SK-N-SH treated with all-trans-retinoic acid at 6 μM for 48 hours (cell line): Measurements from ENCODE around the gene PKM.

Experiments used
- ARNTL ChIP-seq: fragments of 450-650 bp; formaldehyde crosslinking; IDR thresholded peaks from 2 replicates; pipeline ENCODE4 v1.5.0; 2020; ENCODE audit warnings: low read depth, mild to moderate bottlenecking, moderate library complexity, borderline replicate concordance
- ESRRG ChIP-seq: fragments of 250-450 bp; sonication (Bioruptor Pico); IDR thresholded peaks from 2 replicates; pipeline ENCODE4 v1.6.1; 2021; ENCODE audit warnings: mild to moderate bottlenecking
- PPARA ChIP-seq: fragments of 250-450 bp; sonication (Bioruptor Pico); IDR thresholded peaks from 2 replicates; pipeline ENCODE4 v1.5.0; 2020; ENCODE audit warnings: mild to moderate bottlenecking, borderline replicate concordance
- SNAI2 ChIP-seq: fragments of 250-450 bp; sonication (Bioruptor Pico); IDR thresholded peaks from 2 replicates; pipeline ENCODE4 v1.5.0; 2020; ENCODE audit warnings: mild to moderate bottlenecking, moderate library complexity
- ZNF8 ChIP-seq: fragments of 450-650 bp; formaldehyde crosslinking; IDR thresholded peaks from 2 replicates; pipeline ENCODE4 v1.5.0; 2020; ENCODE audit warnings: mild to moderate bottlenecking, moderate library complexity
- TF ChIP-seq, protein P1 (sequence below): fragments of 250-450 bp; sonication (Bioruptor Pico); IDR thresholded peaks from 2 replicates; pipeline ENCODE4 v1.8.0; 2020; ENCODE audit warnings: mild to moderate bottlenecking, moderate library complexity, borderline replicate concordance

DNA sequence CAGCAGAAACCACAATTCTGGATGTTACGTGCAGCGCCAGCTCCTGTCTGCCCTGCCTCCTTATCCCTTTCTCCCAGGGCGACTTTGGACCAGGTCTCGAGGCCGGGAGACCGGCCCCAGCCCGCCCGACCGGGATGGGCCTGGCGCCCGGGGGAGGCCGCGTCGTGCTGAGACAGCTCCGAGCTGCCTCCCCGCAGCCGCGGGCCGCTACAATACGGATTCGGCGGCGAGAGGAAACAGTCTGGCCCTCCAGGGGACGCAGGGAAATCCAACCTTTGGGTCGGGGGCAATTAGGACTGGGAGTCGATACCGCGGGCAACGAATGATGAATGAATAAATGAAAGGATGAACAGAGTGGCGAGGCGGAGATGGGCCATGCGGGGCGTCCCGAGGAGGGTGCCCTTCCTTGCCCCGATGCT is 33.9 kb downstream of the PKM start:
- TF ChIP-seq ZNF8 (CRISPR knock-in tag) (no peak), ESRRG (no peak), PPARA (CRISPR knock-in tag) (no peak), ARNTL (no peak), SNAI2 (no peak)
- TF ChIP-seq, protein P1, sequence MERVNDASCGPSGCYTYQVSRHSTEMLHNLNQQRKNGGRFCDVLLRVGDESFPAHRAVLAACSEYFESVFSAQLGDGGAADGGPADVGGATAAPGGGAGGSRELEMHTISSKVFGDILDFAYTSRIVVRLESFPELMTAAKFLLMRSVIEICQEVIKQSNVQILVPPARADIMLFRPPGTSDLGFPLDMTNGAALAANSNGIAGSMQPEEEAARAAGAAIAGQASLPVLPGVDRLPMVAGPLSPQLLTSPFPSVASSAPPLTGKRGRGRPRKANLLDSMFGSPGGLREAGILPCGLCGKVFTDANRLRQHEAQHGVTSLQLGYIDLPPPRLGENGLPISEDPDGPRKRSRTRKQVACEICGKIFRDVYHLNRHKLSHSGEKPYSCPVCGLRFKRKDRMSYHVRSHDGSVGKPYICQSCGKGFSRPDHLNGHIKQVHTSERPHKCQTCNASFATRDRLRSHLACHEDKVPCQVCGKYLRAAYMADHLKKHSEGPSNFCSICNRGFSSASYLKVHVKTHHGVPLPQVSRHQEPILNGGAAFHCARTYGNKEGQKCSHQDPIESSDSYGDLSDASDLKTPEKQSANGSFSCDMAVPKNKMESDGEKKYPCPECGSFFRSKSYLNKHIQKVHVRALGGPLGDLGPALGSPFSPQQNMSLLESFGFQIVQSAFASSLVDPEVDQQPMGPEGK (CRISPR knock-in tag) = no peak
